ENCODE measurements around the gene SMIM20.

The SMIM20 gene

DNA sequence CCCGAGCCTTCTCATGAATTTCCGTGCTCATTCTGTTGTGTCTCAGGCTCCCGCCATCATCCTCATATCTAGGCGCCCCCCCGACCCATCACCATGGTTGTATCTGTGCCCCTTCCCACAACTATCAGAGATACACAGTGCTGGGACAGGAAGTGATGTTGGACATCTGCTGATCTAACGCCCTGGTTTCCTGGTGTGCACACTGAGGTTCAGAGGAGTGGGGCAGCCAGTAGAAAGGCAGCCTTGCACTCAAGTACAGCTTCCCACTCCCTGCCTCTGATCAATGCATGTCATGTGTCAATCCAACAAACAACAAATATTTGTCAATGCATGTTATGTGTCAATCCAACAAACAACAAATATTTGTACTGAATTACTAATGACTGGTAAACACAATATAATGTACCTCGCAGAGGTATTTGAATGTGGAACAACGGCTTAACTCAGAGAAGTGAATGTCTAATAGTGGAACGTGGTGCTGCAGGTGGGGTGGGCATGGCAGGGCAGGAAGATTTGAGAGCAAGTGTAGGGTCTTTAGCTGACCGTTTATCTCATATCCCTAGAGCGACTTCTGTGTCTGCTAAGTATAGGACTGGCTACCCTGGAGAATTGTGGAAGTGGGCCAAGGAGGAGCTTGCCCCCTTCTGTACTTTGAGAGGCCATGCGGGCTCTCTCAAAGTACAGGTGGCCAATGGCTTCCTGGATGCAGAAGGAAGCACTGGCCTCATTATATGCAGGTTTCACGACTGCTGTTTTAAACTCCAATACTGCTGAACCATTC is 41.0 kb upstream of the SMIM20 start:
- no peak overlapping the region for H3K27ac Mint-ChIP-seq
- H3K36me3 Mint-ChIP-seq (ENCODE audit: low read depth) = no peaks in the 10 kb centered on the region
- peaks cover 10% of the 10 kb centered on the region for H3K4me1 Mint-ChIP-seq
- H3K4me3 Mint-ChIP-seq = no peak overlapping the region
- peaks cover 5% of the 10 kb centered on the region for H3K27me3 Mint-ChIP-seq (ENCODE audit: low read depth, poor library complexity)
- TF ChIP-seq, protein P1, sequence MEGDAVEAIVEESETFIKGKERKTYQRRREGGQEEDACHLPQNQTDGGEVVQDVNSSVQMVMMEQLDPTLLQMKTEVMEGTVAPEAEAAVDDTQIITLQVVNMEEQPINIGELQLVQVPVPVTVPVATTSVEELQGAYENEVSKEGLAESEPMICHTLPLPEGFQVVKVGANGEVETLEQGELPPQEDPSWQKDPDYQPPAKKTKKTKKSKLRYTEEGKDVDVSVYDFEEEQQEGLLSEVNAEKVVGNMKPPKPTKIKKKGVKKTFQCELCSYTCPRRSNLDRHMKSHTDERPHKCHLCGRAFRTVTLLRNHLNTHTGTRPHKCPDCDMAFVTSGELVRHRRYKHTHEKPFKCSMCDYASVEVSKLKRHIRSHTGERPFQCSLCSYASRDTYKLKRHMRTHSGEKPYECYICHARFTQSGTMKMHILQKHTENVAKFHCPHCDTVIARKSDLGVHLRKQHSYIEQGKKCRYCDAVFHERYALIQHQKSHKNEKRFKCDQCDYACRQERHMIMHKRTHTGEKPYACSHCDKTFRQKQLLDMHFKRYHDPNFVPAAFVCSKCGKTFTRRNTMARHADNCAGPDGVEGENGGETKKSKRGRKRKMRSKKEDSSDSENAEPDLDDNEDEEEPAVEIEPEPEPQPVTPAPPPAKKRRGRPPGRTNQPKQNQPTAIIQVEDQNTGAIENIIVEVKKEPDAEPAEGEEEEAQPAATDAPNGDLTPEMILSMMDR (IDR thresholded peaks at IDR 0.05) = no peak
- H3K9me3 Mint-ChIP-seq = no peaks in the 10 kb centered on the region
- no peak for DNase-seq

DNA sequence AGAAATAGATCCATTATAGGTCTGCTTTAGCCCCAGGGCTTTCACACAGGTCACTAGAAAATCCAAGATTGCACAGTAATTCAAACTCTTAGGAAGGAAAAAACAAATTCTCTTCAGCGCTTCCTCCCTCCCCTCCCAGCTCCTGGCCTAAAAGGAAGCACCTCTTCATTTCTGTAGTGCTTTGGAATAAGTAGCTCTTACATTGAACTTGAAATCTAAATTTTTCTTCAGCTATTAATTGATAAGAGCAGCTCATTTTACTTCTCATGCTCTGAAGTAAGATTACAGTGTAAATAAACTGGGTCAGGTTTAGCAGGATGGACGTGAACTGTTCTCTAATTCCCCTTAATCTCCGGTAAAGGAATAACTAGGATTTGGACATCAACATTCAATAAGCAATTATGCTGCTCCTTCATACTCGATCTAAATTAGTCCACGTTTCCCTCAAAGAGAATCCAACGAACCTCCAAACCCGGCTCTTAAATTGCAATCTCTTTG is 40.3 kb upstream of the SMIM20 start:
- Mint-ChIP-seq H3K36me3 (ENCODE audit: low read depth) (no peaks in the 10 kb centered on the region), H3K9me3 (no peaks in the 10 kb centered on the region), H3K27ac (no peak overlapping the region), H3K27me3 (ENCODE audit: low read depth, poor library complexity) (no peaks in the 10 kb centered on the region), H3K4me3 (no peak overlapping the region), H3K4me1 (peaks cover 12% of the 10 kb centered on the region)
- TF ChIP-seq, protein P1 (IDR thresholded peaks at IDR 0.05) = no peak
- DNase-seq = no peak

DNA sequence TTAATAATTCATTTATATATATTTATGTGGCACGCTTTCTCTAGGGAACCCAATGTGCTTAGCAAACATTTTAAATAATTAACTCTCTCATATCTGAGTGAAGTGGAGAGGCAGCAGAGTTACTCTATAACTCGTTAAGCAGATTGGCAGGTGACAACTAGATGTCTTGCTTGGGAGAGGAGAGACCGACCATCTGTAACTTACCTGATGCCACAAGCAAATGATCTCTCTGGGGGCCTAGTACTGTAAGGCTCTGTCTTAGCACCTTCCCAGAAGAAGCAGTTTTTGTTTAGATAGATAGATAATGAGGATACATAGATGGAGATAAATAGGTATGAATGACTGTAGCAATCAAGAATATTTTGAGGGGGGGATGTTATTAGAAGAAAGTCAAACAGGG is 39.4 kb upstream of the SMIM20 start:
- TF ChIP-seq, protein P1 (IDR thresholded peaks at IDR 0.05) = no peak
- Mint-ChIP-seq H3K9me3 (no peaks in the 10 kb centered on the region), H3K27me3 (ENCODE audit: low read depth, poor library complexity) (no peaks in the 10 kb centered on the region), H3K27ac (no peak overlapping the region), H3K4me1 (peaks cover 21% of the 10 kb centered on the region), H3K36me3 (ENCODE audit: low read depth) (no peaks in the 10 kb centered on the region), H3K4me3 (no peak overlapping the region)
- no peak for DNase-seq

DNA sequence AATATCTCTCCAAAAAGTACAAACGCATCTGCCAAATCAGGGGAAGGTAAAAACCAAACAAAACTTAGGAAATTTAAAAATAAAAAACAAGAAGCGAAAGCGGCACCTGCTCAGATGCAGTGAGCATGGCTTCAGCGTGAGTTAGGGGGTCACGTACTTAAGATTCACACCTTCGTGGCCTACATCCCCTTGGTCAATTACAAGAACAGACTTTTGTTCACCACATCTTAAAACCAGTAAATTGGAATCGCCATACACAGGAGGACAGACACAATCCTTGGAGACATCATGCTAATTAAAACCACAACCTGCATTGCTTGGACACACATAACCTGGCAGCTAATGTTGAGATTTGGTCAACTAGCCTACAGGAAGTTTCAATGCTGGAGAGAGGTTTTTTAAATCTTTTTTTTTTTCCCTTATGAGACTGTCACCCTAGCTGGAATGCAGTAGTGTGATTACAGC is 38.7 kb upstream of the SMIM20 start:
- Mint-ChIP-seq H3K36me3 (ENCODE audit: low read depth) (no peaks in the 10 kb centered on the region), H3K27ac (no peak overlapping the region), H3K4me1 (peaks cover 24% of the 10 kb centered on the region)

DNA sequence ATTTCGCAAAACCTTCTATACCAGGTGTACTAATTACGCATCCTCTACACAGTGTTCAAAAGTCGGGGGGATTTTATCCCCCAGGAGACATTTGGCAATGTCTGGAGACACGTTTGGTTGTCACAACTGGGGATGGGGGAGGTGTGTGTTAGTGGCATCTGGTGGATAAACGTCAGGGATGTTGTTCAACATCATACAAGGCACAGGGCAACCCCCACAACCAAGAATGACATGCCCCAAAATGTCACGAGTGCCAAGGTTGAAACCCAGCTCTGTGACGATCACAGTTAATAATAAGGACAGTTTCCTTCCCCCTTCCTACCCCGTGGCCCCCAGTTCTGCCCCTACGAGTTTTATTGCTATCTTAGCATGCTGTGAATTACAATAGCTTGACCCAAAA is 35.3 kb upstream of the SMIM20 start:
- peaks cover 3% of the 10 kb centered on the region for H3K27me3 Mint-ChIP-seq (ENCODE audit: low read depth, poor library complexity)
- H3K4me1 Mint-ChIP-seq = peaks cover 37% of the 10 kb centered on the region
- no peak overlapping the region for H3K4me3 Mint-ChIP-seq
- no peak overlapping the region for H3K27ac Mint-ChIP-seq
- no peaks in the 10 kb centered on the region for H3K36me3 Mint-ChIP-seq (ENCODE audit: low read depth)
- TF ChIP-seq, protein P1 (IDR thresholded peaks at IDR 0.05) = no peak
- no peak for DNase-seq
- no peaks in the 10 kb centered on the region for H3K9me3 Mint-ChIP-seq

More for the DNA sequence above, 38.7 kb upstream of the SMIM20 start:
- Mint-ChIP-seq H3K4me3 (no peak overlapping the region), H3K9me3 (no peaks in the 10 kb centered on the region), H3K27me3 (ENCODE audit: low read depth, poor library complexity) (no peaks in the 10 kb centered on the region)
- DNase-seq = no peak
- TF ChIP-seq, protein P1 (IDR thresholded peaks at IDR 0.05) = no peak

Data from nephron progenitor cell (in vitro differentiated cells).